ENCODE results near the gene MCM10.

The MCM10 gene

GRCh38 chr10:13184730-13185514, 23.6 kb downstream of the MCM10 start:
- Histone ChIP-seq H3K36me3 (ENCODE audit: insufficient read depth, insufficient read length, low read length) (peaks cover 94% of the 10 kb centered on the region), H3K27me3 (ENCODE audit: insufficient read depth, insufficient read length) (no peaks in the 10 kb centered on the region), H3K4me1 (ENCODE audit: insufficient read depth, insufficient read length) (no peaks in the 10 kb centered on the region), H3K4me3 (ENCODE audit: insufficient read length, low read depth) (no peak overlapping the region), H3K9ac (ENCODE audit: insufficient read length, low read depth) (no peak overlapping the region), H3K9me3 (ENCODE audit: insufficient read depth, low read length) (no peaks in the 10 kb centered on the region)
- DNase-seq (ENCODE audit: low read depth, low spot score), result no peak
- TF ChIP-seq ZNF274 (IDR thresholded peaks at IDR 0.05; ENCODE audit: low read depth, low read length) (no peak), YY1 (IDR thresholded peaks at IDR 0.05; ENCODE audit: insufficient read depth, insufficient read length) (no peak), SUZ12 (IDR thresholded peaks at IDR 0.05; ENCODE audit: extremely low read depth, insufficient read depth, insufficient read length) (no peak)

DNA sequence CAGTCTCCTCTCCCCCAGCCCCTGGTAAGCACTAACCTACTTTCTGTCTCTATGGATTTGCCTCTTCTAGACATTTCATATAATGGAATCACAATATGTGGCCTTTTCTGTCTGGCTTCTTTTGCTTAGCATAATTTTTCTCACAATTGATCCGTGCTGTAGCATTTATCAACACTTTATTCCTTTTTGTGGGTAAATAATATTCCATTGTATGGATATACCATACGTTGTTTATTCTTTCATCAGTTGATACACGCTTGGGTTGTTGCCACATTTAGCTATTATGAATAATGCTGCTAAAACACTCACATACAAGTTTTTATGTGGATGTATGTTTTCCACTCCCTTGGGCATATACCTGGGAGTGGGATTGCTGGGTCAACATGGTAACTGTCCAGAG, 25.8 kb downstream of the MCM10 start:
- DNase-seq (ENCODE audit: low read depth, low spot score), result no peak
- no peaks in the 10 kb centered on the region for H3K4me1 ChIP-seq (ENCODE audit: insufficient read depth, insufficient read length)
- peaks cover 93% of the 10 kb centered on the region for H3K36me3 ChIP-seq (ENCODE audit: insufficient read depth, insufficient read length, low read length)
- H3K9me3 ChIP-seq (ENCODE audit: insufficient read depth, low read length), result no peaks in the 10 kb centered on the region
- no peak overlapping the region for H3K9ac ChIP-seq (ENCODE audit: insufficient read length, low read depth)
- no peak for TF ChIP-seq YY1 (IDR thresholded peaks at IDR 0.05; ENCODE audit: insufficient read depth, insufficient read length)
- no peak for TF ChIP-seq ZNF274 (IDR thresholded peaks at IDR 0.05; ENCODE audit: low read depth, low read length)
- no peak for TF ChIP-seq SUZ12 (IDR thresholded peaks at IDR 0.05; ENCODE audit: extremely low read depth, insufficient read depth, insufficient read length)
- no peak overlapping the region for H3K4me3 ChIP-seq (ENCODE audit: insufficient read length, low read depth)
- H3K27me3 ChIP-seq (ENCODE audit: insufficient read depth, insufficient read length), result no peaks in the 10 kb centered on the region

DNA sequence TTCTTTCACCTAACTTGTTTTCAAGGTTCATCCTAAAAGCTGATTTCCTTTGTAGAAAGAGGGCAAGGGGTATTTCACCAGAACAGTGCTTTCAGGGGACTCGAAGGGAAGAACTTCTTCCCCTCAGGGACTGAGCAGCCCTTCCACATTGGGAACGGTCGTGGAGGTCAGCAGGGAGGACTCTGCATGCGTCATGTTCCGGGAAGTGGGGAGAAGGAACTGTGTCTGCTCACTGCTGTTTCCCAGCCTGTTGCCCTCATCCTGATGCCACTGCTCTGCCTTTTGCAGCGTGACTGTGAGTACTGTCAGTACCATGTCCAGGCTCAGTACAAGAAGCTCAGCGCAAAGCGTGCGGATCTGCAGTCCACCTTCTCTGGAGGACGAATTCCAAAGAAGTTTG, 27.2 kb downstream of the MCM10 start:
- no peak overlapping the region for H3K9ac ChIP-seq (ENCODE audit: insufficient read length, low read depth)
- TF ChIP-seq SUZ12 (IDR thresholded peaks at IDR 0.05; ENCODE audit: extremely low read depth, insufficient read depth, insufficient read length) (no peak), YY1 (IDR thresholded peaks at IDR 0.05; ENCODE audit: insufficient read depth, insufficient read length) (no peak), ZNF274 (IDR thresholded peaks at IDR 0.05; ENCODE audit: low read depth, low read length) (no peak)
- no peaks in the 10 kb centered on the region for H3K27me3 ChIP-seq (ENCODE audit: insufficient read depth, insufficient read length)
- no peaks in the 10 kb centered on the region for H3K4me1 ChIP-seq (ENCODE audit: insufficient read depth, insufficient read length)
- H3K4me3 ChIP-seq (ENCODE audit: insufficient read length, low read depth), result no peak overlapping the region
- peaks cover 93% of the 10 kb centered on the region for H3K36me3 ChIP-seq (ENCODE audit: insufficient read depth, insufficient read length, low read length)
- no peak for DNase-seq (ENCODE audit: low read depth, low spot score)
- H3K9me3 ChIP-seq (ENCODE audit: insufficient read depth, low read length), result no peaks in the 10 kb centered on the region

DNA sequence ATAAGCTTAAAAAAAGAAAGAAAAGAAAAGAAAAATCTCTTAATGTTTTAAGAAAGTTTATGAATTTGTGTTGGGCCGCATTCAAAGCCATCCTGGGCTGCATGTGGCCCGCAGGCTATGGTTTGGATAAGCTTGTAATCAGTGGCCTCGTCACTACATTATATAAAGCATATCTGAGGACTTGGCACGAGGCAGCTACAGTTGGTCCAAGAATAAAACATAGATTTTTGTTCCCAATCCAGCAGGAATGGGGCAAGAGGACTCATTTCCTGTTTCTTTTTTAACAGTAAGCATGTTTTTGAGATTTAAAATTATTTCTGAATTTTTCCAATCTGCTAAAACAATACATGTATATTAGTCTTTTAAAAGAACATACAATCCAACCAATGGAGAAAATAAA, 28.6 kb downstream of the MCM10 start:
- Histone ChIP-seq H3K4me3 (ENCODE audit: insufficient read length, low read depth) (no peak overlapping the region), H3K27me3 (ENCODE audit: insufficient read depth, insufficient read length) (no peaks in the 10 kb centered on the region), H3K9ac (ENCODE audit: insufficient read length, low read depth) (no peak overlapping the region), H3K4me1 (ENCODE audit: insufficient read depth, insufficient read length) (no peaks in the 10 kb centered on the region), H3K36me3 (ENCODE audit: insufficient read depth, insufficient read length, low read length) (peaks cover 94% of the 10 kb centered on the region), H3K9me3 (ENCODE audit: insufficient read depth, low read length) (no peaks in the 10 kb centered on the region)
- no peak for DNase-seq (ENCODE audit: low read depth, low spot score)
- TF ChIP-seq SUZ12 (IDR thresholded peaks at IDR 0.05; ENCODE audit: extremely low read depth, insufficient read depth, insufficient read length), result no peak
- TF ChIP-seq YY1 (IDR thresholded peaks at IDR 0.05; ENCODE audit: insufficient read depth, insufficient read length), result no peak

GRCh38 chr10:13190816-13191215, 29.5 kb downstream of the MCM10 start:
- no peaks in the 10 kb centered on the region for H3K9me3 ChIP-seq (ENCODE audit: insufficient read depth, low read length)
- no peak overlapping the region for H3K4me3 ChIP-seq (ENCODE audit: insufficient read length, low read depth)
- TF ChIP-seq SUZ12 (IDR thresholded peaks at IDR 0.05; ENCODE audit: extremely low read depth, insufficient read depth, insufficient read length) (no peak), YY1 (IDR thresholded peaks at IDR 0.05; ENCODE audit: insufficient read depth, insufficient read length) (no peak), ZNF274 (IDR thresholded peaks at IDR 0.05; ENCODE audit: low read depth, low read length) (no peak)
- peaks cover 91% of the 10 kb centered on the region for H3K36me3 ChIP-seq (ENCODE audit: insufficient read depth, insufficient read length, low read length)
- H3K9ac ChIP-seq (ENCODE audit: insufficient read length, low read depth), result no peak overlapping the region
- H3K27me3 ChIP-seq (ENCODE audit: insufficient read depth, insufficient read length), result no peaks in the 10 kb centered on the region
- DNase-seq (ENCODE audit: low read depth, low spot score), result no peak
- H3K4me1 ChIP-seq (ENCODE audit: insufficient read depth, insufficient read length), result no peaks in the 10 kb centered on the region

DNA sequence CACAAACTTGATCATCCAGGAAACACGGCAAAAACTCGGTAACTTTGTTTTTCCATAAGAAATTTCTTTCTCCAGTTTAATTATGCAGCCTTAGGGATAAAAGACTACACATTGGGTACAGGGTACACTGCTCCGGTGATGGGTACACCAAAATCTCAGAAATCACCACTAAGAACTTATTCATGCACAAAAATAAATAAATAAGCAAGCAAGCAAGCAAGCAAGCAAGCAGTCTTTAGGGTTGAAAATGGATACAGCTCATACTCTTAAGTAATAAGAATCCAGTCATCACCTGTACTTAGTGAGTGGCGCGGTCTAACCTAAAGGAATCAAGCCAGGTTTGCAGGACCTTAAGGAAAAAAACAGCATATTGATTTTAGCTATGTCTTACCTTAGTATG, 30.0 kb downstream of the MCM10 start:
- peaks cover 90% of the 10 kb centered on the region for H3K36me3 ChIP-seq (ENCODE audit: insufficient read depth, insufficient read length, low read length)
- H3K27me3 ChIP-seq (ENCODE audit: insufficient read depth, insufficient read length), result no peaks in the 10 kb centered on the region
- H3K9ac ChIP-seq (ENCODE audit: insufficient read length, low read depth), result no peak overlapping the region

GRCh38 chr10:13193637-13194036, 32.3 kb downstream of the MCM10 start:
- no peaks in the 10 kb centered on the region for H3K4me1 ChIP-seq (ENCODE audit: insufficient read depth, insufficient read length)
- no peaks in the 10 kb centered on the region for H3K9me3 ChIP-seq (ENCODE audit: insufficient read depth, low read length)
- no peaks in the 10 kb centered on the region for H3K27me3 ChIP-seq (ENCODE audit: insufficient read depth, insufficient read length)
- H3K4me3 ChIP-seq (ENCODE audit: insufficient read length, low read depth), result no peak overlapping the region
- no peak overlapping the region for H3K9ac ChIP-seq (ENCODE audit: insufficient read length, low read depth)
- no peak for DNase-seq (ENCODE audit: low read depth, low spot score)
- TF ChIP-seq SUZ12 (IDR thresholded peaks at IDR 0.05; ENCODE audit: extremely low read depth, insufficient read depth, insufficient read length) (no peak), YY1 (IDR thresholded peaks at IDR 0.05; ENCODE audit: insufficient read depth, insufficient read length) (no peak), ZNF274 (IDR thresholded peaks at IDR 0.05; ENCODE audit: low read depth, low read length) (no peak)
- peaks cover 85% of the 10 kb centered on the region for H3K36me3 ChIP-seq (ENCODE audit: insufficient read depth, insufficient read length, low read length)

More for the DNA sequence above, 30.0 kb downstream of the MCM10 start:
- no peak for DNase-seq (ENCODE audit: low read depth, low spot score)
- TF ChIP-seq YY1 (IDR thresholded peaks at IDR 0.05; ENCODE audit: insufficient read depth, insufficient read length), result no peak
- Histone ChIP-seq H3K9me3 (ENCODE audit: insufficient read depth, low read length) (no peaks in the 10 kb centered on the region), H3K4me1 (ENCODE audit: insufficient read depth, insufficient read length) (no peaks in the 10 kb centered on the region), H3K4me3 (ENCODE audit: insufficient read length, low read depth) (no peak overlapping the region)
